Measurements from ENCODE around the gene FOXP1. TPM values are rescaled to one million over a fixed set of nuclear protein-coding genes. Genes with fewer than 3 reads are reported as not detected.

FOXP1 gene
- total RNA-seq, 1 donor from 2014 or later = 128 TPM

- no peak for DNase-seq (ENCODE audit: extremely low spot score in 2 of 2)
- Histone ChIP-seq H3K36me3 (no peaks in the 10 kb centered on the region), H3K9me3 (no peaks in the 10 kb centered on the region), H3K27ac (no peak overlapping the region), H3K4me3 (no peak overlapping the region), H3K4me1 (peaks cover 18% of the 10 kb centered on the region), H3K27me3 (no peaks in the 10 kb centered on the region)
- intact Hi-C loops (cut with DNase I) = loop anchor here (10.0 kb wide), 1 partner anchor 589 kb away; no protein-coding TSS in a partner anchor
- TF ChIP-seq POLR2A (IDR thresholded peaks at IDR 0.05) (no peak), POLR2AphosphoS5 (IDR thresholded peaks at IDR 0.05; ENCODE audit: insufficient read depth in 1 of 2, low read depth in 1 of 2) (no peak), CTCF (IDR thresholded peaks at IDR 0.05) (no peak)
These were observed 279.3 kb downstream of the FOXP1 start for GRCh38 chr3:71304247-71304646.

GRCh38 chr3:71303627-71304200 lies 279.8 kb downstream of the FOXP1 start:
- no peaks in the 10 kb centered on the region for H3K36me3 ChIP-seq
- no peaks in the 10 kb centered on the region for H3K27me3 ChIP-seq
- TF ChIP-seq POLR2A (IDR thresholded peaks at IDR 0.05) = no peak
- TF ChIP-seq POLR2AphosphoS5 (IDR thresholded peaks at IDR 0.05; ENCODE audit: insufficient read depth in 1 of 2, low read depth in 1 of 2) = no peak
- no peak for TF ChIP-seq CTCF (IDR thresholded peaks at IDR 0.05)
- H3K4me1 ChIP-seq = peaks cover 18% of the 10 kb centered on the region
- intact Hi-C loops (cut with DNase I) = loop anchor here (10.0 kb wide), 1 partner anchor 589 kb away; no protein-coding TSS in a partner anchor
- no peak overlapping the region for H3K4me3 ChIP-seq
- no peaks in the 10 kb centered on the region for H3K9me3 ChIP-seq
- DNase-seq (ENCODE audit: extremely low spot score in 2 of 2) = no peak
- H3K27ac ChIP-seq = no peak overlapping the region

GRCh38 chr3:71302604-71303003 lies 280.9 kb downstream of the FOXP1 start:
- H3K27me3 ChIP-seq = no peaks in the 10 kb centered on the region
- TF ChIP-seq POLR2A (IDR thresholded peaks at IDR 0.05) (no peak), POLR2AphosphoS5 (IDR thresholded peaks at IDR 0.05; ENCODE audit: insufficient read depth in 1 of 2, low read depth in 1 of 2) (no peak), CTCF (IDR thresholded peaks at IDR 0.05) (no peak)
- no peaks in the 10 kb centered on the region for H3K36me3 ChIP-seq
- peaks cover 18% of the 10 kb centered on the region for H3K4me1 ChIP-seq
- no peak for DNase-seq (ENCODE audit: extremely low spot score in 2 of 2)
- no peak overlapping the region for H3K4me3 ChIP-seq
- no peaks in the 10 kb centered on the region for H3K9me3 ChIP-seq
- intact Hi-C loops (cut with DNase I) = loop anchor here (10.0 kb wide), 1 partner anchor 588 kb away; no protein-coding TSS in a partner anchor
- H3K27ac ChIP-seq = no peak overlapping the region

- no peak for DNase-seq (ENCODE audit: extremely low spot score in 2 of 2)
- TF ChIP-seq CTCF (IDR thresholded peaks at IDR 0.05) = no peak
- TF ChIP-seq POLR2A (IDR thresholded peaks at IDR 0.05) = no peak
- TF ChIP-seq POLR2AphosphoS5 (IDR thresholded peaks at IDR 0.05; ENCODE audit: insufficient read depth in 1 of 2, low read depth in 1 of 2) = no peak
- no peak overlapping the region for H3K27ac ChIP-seq
- H3K36me3 ChIP-seq = no peaks in the 10 kb centered on the region
- H3K4me1 ChIP-seq = peaks cover 16% of the 10 kb centered on the region
- no peak overlapping the region for H3K4me3 ChIP-seq
- intact Hi-C loops (cut with DNase I) = loop anchor here (10.0 kb wide), 1 partner anchor 586 kb away; no protein-coding TSS in a partner anchor
- H3K9me3 ChIP-seq = no peaks in the 10 kb centered on the region
- H3K27me3 ChIP-seq = no peaks in the 10 kb centered on the region
These were observed 282.6 kb downstream of the FOXP1 start for GRCh38 chr3:71300951-71301393.

- H3K4me3 ChIP-seq = no peak overlapping the region
- intact Hi-C loops (cut with DNase I) = no loop called here
These were observed 284.4 kb downstream of the FOXP1 start for GRCh38 chr3:71299160-71299559.

More at GRCh38 chr3:71299160-71299559, 284.4 kb downstream of the FOXP1 start:
- no peaks in the 10 kb centered on the region for H3K36me3 ChIP-seq
- H3K27ac ChIP-seq = no peak overlapping the region
- TF ChIP-seq POLR2A (IDR thresholded peaks at IDR 0.05) = no peak
- TF ChIP-seq CTCF (IDR thresholded peaks at IDR 0.05) = no peak
- TF ChIP-seq POLR2AphosphoS5 (IDR thresholded peaks at IDR 0.05; ENCODE audit: insufficient read depth in 1 of 2, low read depth in 1 of 2) = no peak
- no peaks in the 10 kb centered on the region for H3K9me3 ChIP-seq
- no peaks in the 10 kb centered on the region for H3K27me3 ChIP-seq
- DNase-seq (ENCODE audit: extremely low spot score in 2 of 2) = no peak
- no peaks in the 10 kb centered on the region for H3K4me1 ChIP-seq
